GM21737 (cell line): ENCODE data around the gene CACNA1S.

ENCODE experiments used
- ATAC-seq: cut with Tn5 transposase; IDR thresholded peaks from one replicate; pipeline ENCODE4 v1.9.1; 2021; ENCODE audit warnings: mild to moderate bottlenecking, moderate library complexity; ENCODE audit not compliant: unreplicated experiment

The CACNA1S gene

GRCh38 chr1:201039876-201040275 lies 72.3 kb downstream of the CACNA1S start:
- ATAC-seq = no peak

GRCh38 chr1:201039418-201039817 lies 72.8 kb downstream of the CACNA1S start:
- ATAC-seq = no peak

- no peak for ATAC-seq
These were observed 73.9 kb downstream of the CACNA1S start for GRCh38 chr1:201038186-201038876.

GRCh38 chr1:201036188-201036842 lies 75.9 kb downstream of the CACNA1S start:
- no peak for ATAC-seq

GRCh38 chr1:201034671-201035070 lies 77.6 kb downstream of the CACNA1S start:
- no peak for ATAC-seq

- no peak for ATAC-seq
These were observed 79.8 kb downstream of the CACNA1S start for GRCh38 chr1:201032408-201032807.

- ATAC-seq = no peak
These were observed 83.8 kb downstream of the CACNA1S start for GRCh38 chr1:201028461-201028889.

GRCh38 chr1:201026836-201027235 lies 85.4 kb downstream of the CACNA1S start:
- no peak for ATAC-seq

- no peak for ATAC-seq
These were observed 86.0 kb downstream of the CACNA1S start for GRCh38 chr1:201026234-201026633.

GRCh38 chr1:201025571-201026002 lies 86.6 kb downstream of the CACNA1S start:
- no peak for ATAC-seq

- no peak for ATAC-seq
These were observed 87.6 kb downstream of the CACNA1S start for GRCh38 chr1:201024625-201024998.

GRCh38 chr1:201023920-201024624 lies 88.2 kb downstream of the CACNA1S start:
- ATAC-seq = no peak

- peak; percentile 55 for ATAC-seq
These were observed 88.7 kb downstream of the CACNA1S start, which contains the start of gene KIF21B for GRCh38 chr1:201023517-201023902. TSS of gene KIF21B (minus strand) at chr1:201023714. CDS start at chr1:201023383, 331 bp downstream.

GRCh38 chr1:201022820-201023516 lies 89.3 kb downstream of the CACNA1S start:
- ATAC-seq = no peak

GRCh38 chr1:201022493-201022819 lies 89.8 kb downstream of the CACNA1S start:
- no peak for ATAC-seq

- no peak for ATAC-seq
These were observed 90.4 kb downstream of the CACNA1S start for GRCh38 chr1:201021630-201022492.

GRCh38 chr1:201020721-201021629 lies 91.3 kb downstream of the CACNA1S start:
- no peak for ATAC-seq

- no peak for ATAC-seq
These were observed 92.1 kb downstream of the CACNA1S start for GRCh38 chr1:201020040-201020591.
